Measurements from ENCODE around the gene KCNIP4.

DNA sequence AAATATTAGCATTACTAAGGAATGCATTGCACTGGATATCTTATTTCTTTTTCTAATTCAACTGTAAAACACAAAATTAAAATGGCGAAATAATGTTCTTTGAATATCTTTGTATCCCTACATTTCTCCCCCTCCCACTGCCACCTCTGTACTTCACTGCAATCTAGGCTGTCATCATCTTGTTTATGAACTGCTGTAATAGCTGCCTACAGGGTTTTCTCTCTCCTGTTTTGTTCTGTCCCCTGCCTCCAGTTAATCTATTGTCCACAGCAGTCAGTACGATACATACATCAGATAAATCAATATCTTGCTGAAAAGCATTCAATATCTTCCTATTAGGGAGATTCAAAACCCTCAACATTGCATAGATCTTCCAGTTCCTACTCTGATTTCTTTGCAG, 528.4 kb downstream of the KCNIP4 start:
- TF ChIP-seq, protein P1, sequence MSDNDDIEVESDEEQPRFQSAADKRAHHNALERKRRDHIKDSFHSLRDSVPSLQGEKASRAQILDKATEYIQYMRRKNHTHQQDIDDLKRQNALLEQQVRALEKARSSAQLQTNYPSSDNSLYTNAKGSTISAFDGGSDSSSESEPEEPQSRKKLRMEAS (IDR thresholded peaks at IDR 0.05; ENCODE audit: low read depth, low read length), result no peak
- no peak for TF ChIP-seq CHD2 (IDR thresholded peaks at IDR 0.05; ENCODE audit: borderline replicate concordance, low read depth, low read length)
- no peak for TF ChIP-seq RCOR1 (conservative IDR thresholded peaks at IDR 0.05; ENCODE audit: low read depth, low read length)
- TF ChIP-seq POLR2A (IDR thresholded peaks at IDR 0.05; ENCODE audit: low read depth, low read length), result no peak
- no peak for TF ChIP-seq MTA2 (IDR thresholded peaks at IDR 0.05; ENCODE audit: low read depth)
- TF ChIP-seq, protein P2, sequence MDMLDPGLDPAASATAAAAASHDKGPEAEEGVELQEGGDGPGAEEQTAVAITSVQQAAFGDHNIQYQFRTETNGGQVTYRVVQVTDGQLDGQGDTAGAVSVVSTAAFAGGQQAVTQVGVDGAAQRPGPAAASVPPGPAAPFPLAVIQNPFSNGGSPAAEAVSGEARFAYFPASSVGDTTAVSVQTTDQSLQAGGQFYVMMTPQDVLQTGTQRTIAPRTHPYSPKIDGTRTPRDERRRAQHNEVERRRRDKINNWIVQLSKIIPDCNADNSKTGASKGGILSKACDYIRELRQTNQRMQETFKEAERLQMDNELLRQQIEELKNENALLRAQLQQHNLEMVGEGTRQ (IDR thresholded peaks at IDR 0.05; ENCODE audit: borderline replicate concordance, low read depth, low read length), result no peak
- TF ChIP-seq YY1 (IDR thresholded peaks at IDR 0.05; ENCODE audit: low read depth, low read length), result no peak
- no peak for TF ChIP-seq ZNF217 (IDR thresholded peaks at IDR 0.05)
- TF ChIP-seq, protein P3, sequence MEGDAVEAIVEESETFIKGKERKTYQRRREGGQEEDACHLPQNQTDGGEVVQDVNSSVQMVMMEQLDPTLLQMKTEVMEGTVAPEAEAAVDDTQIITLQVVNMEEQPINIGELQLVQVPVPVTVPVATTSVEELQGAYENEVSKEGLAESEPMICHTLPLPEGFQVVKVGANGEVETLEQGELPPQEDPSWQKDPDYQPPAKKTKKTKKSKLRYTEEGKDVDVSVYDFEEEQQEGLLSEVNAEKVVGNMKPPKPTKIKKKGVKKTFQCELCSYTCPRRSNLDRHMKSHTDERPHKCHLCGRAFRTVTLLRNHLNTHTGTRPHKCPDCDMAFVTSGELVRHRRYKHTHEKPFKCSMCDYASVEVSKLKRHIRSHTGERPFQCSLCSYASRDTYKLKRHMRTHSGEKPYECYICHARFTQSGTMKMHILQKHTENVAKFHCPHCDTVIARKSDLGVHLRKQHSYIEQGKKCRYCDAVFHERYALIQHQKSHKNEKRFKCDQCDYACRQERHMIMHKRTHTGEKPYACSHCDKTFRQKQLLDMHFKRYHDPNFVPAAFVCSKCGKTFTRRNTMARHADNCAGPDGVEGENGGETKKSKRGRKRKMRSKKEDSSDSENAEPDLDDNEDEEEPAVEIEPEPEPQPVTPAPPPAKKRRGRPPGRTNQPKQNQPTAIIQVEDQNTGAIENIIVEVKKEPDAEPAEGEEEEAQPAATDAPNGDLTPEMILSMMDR (IDR thresholded peaks at IDR 0.05 in 2 of 3, conservative IDR thresholded peaks at IDR 0.05 in 1 of 3; ENCODE audit: control insufficient read depth in 2 of 3, extremely low read depth in 1 of 3, insufficient read depth in 1 of 3, low read depth in 3 of 3, low read length in 3 of 3), result no peak
- TF ChIP-seq CREB1 (IDR thresholded peaks at IDR 0.05; ENCODE audit: low read depth), result no peak
- TF ChIP-seq RFX5 (IDR thresholded peaks at IDR 0.05; ENCODE audit: low read depth, low read length), result no peak
- no peak for TF ChIP-seq SKIL (IDR thresholded peaks at IDR 0.05; ENCODE audit: low read depth, poor library complexity, severe bottlenecking)

All from GM12878 (cell line).